HG03342 (cell line): Measurements from ENCODE around the gene TMA7.

ENCODE experiments used
- ATAC-seq: cut with Tn5 transposase; IDR thresholded peaks from one replicate; pipeline ENCODE4 v1.9.1; 2021; ENCODE audit warnings: mild to moderate bottlenecking, moderate library complexity; ENCODE audit not compliant: unreplicated experiment

TMA7 gene

GRCh38 chr3:48408823-48409281, 31.2 kb upstream of the TMA7 start:
- no peak for ATAC-seq

- ATAC-seq, result no peak
These were observed 30.5 kb upstream of the TMA7 start for GRCh38 chr3:48409291-48410201.

GRCh38 chr3:48410205-48411040, 29.6 kb upstream of the TMA7 start:
- ATAC-seq, result no peak

GRCh38 chr3:48411041-48411588, 28.9 kb upstream of the TMA7 start:
- ATAC-seq, result no peak

GRCh38 chr3:48411606-48412374, 28.3 kb upstream of the TMA7 start:
- no peak for ATAC-seq

- no peak for ATAC-seq
These were observed 27.6 kb upstream of the TMA7 start for GRCh38 chr3:48412375-48413001.

- ATAC-seq, result no peak
These were observed 27.0 kb upstream of the TMA7 start for GRCh38 chr3:48413086-48413485.

GRCh38 chr3:48413611-48414010, 26.4 kb upstream of the TMA7 start:
- no peak for ATAC-seq

GRCh38 chr3:48414376-48415250, 25.4 kb upstream of the TMA7 start:
- ATAC-seq, result no peak

GRCh38 chr3:48415251-48415953, 24.7 kb upstream of the TMA7 start:
- ATAC-seq, result no peak

- no peak for ATAC-seq
These were observed 24.0 kb upstream of the TMA7 start for GRCh38 chr3:48416091-48416505.

GRCh38 chr3:48416546-48416945, 23.5 kb upstream of the TMA7 start:
- ATAC-seq, result no peak

GRCh38 chr3:48417529-48418108, 22.4 kb upstream of the TMA7 start:
- ATAC-seq, result no peak

GRCh38 chr3:48418140-48418539, 21.9 kb upstream of the TMA7 start:
- ATAC-seq, result no peak

GRCh38 chr3:48418651-48419050, 21.4 kb upstream of the TMA7 start:
- ATAC-seq, result no peak

- no peak for ATAC-seq
These were observed 20.9 kb upstream of the TMA7 start for GRCh38 chr3:48419149-48419548.

GRCh38 chr3:48419597-48419996, 20.5 kb upstream of the TMA7 start:
- ATAC-seq, result no peak

GRCh38 chr3:48420561-48420960, 19.5 kb upstream of the TMA7 start:
- no peak for ATAC-seq
